Body of pancreas (tissue), 4 donors: ENCODE measurements around the gene CGN.

Source experiments
- POLR2A ChIP-seq, 3 donors: fragments of 450-650 bp; IDR thresholded peaks; one replicate each; pipeline ENCODE4 v1.6.1; 2016; ENCODE audit warnings: antibody characterized with exemption in 3 of 3, mild to moderate bottlenecking in 2 of 3
- TF ChIP-seq, protein P1 (sequence below), 7 experiments: fragments of 450-650 bp in 4 of 7; fragments of 200-600 bp in 3 of 7; sonication (generic) in 3 of 7; IDR thresholded peaks; one replicate each; pipeline ENCODE4 v1.5.1; 2016 to 2019; ENCODE audit warnings: antibody characterized with exemption in 7 of 7

DNA sequence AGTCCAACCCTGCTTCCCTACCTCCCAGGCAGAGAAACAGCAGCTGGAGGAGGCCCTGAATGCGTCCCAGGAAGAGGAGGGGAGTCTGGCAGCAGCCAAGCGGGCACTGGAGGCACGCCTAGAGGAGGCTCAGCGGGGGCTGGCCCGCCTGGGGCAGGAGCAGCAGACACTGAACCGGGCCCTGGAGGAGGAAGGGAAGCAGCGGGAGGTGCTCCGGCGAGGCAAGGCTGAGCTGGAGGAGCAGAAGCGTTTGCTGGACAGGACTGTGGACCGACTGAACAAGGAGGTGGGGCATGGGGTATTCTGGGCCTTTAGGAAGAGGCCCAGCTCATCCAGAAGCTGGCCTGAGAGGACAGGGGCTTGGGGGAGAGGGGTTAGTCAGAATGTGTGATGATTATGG, 19.3 kb downstream of the CGN start:
- TF ChIP-seq, protein P1, sequence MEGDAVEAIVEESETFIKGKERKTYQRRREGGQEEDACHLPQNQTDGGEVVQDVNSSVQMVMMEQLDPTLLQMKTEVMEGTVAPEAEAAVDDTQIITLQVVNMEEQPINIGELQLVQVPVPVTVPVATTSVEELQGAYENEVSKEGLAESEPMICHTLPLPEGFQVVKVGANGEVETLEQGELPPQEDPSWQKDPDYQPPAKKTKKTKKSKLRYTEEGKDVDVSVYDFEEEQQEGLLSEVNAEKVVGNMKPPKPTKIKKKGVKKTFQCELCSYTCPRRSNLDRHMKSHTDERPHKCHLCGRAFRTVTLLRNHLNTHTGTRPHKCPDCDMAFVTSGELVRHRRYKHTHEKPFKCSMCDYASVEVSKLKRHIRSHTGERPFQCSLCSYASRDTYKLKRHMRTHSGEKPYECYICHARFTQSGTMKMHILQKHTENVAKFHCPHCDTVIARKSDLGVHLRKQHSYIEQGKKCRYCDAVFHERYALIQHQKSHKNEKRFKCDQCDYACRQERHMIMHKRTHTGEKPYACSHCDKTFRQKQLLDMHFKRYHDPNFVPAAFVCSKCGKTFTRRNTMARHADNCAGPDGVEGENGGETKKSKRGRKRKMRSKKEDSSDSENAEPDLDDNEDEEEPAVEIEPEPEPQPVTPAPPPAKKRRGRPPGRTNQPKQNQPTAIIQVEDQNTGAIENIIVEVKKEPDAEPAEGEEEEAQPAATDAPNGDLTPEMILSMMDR (IDR thresholded peaks at IDR 0.05): no peak
- no peak for TF ChIP-seq POLR2A (IDR thresholded peaks at IDR 0.05)
